ENCODE results near the gene AKT2. TPM values are rescaled to one million over a fixed set of nuclear protein-coding genes. Genes with fewer than 3 reads are reported as not detected.
"Not testable (repeated sequence)": the region's sequence is repeated elsewhere in the genome, so short reads cannot be mapped to it uniquely, and the experiment has no call there.

AKT2 gene
- total and polyA plus RNA-seq, 8 donors: 49.2 to 79.3 (median 55.4) TPM

DNA sequence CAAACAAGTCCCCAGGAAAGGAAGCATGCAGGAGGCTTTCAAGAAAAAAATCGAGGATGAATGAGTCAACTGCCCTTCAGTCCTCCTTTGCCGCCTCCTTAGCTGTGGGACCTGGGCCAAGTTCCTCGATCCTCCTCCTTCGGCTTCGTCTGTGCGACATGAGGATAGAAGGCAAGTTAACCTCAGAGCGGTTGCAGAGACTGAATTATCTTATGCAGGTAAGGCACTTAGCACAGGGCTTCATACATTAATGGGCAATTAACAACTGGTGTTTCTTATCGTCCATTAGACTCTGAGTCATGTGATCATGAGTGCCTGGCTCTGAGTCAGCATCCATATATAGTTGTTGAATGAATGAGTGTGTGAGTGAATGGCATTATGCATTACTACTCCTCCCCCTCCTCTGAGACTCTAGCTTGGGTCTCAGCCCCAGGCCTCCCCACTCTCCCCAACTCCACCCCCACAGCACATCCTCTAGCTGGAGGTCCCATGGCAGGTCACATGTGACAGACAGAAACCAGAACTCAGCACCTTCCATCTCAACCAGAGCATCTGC, 65.3 kb downstream of the AKT2 start:
- TF ChIP-seq, protein P1, sequence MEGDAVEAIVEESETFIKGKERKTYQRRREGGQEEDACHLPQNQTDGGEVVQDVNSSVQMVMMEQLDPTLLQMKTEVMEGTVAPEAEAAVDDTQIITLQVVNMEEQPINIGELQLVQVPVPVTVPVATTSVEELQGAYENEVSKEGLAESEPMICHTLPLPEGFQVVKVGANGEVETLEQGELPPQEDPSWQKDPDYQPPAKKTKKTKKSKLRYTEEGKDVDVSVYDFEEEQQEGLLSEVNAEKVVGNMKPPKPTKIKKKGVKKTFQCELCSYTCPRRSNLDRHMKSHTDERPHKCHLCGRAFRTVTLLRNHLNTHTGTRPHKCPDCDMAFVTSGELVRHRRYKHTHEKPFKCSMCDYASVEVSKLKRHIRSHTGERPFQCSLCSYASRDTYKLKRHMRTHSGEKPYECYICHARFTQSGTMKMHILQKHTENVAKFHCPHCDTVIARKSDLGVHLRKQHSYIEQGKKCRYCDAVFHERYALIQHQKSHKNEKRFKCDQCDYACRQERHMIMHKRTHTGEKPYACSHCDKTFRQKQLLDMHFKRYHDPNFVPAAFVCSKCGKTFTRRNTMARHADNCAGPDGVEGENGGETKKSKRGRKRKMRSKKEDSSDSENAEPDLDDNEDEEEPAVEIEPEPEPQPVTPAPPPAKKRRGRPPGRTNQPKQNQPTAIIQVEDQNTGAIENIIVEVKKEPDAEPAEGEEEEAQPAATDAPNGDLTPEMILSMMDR (IDR thresholded peaks at IDR 0.05): no peak
- Histone ChIP-seq H3K9me3 (no peaks in the 10 kb centered on the region), H3K27me3 (peaks cover 0 to 11% (median 2%) of the 10 kb centered on the region in 4 donors), H3K36me3 (no peaks in the 10 kb centered on the region), H3K4me3 (no peak overlapping the region), H3K4me1 (no peaks in the 10 kb centered on the region), H3K27ac (no peak overlapping the region)
- no peak for DNase-seq
- FAIRE-seq: no peak
- ATAC-seq: peak in 1 of 4 donors; percentile 5
- 40% methylated on average over 8 of the region's 8 CpGs for WGBS, 2 donors
- intact Hi-C loops (cut with DNase I): loop anchor here in 1 of 3 donors (5.0 kb wide), 1 partner anchor 77 kb away; no protein-coding TSS in a partner anchor

DNA sequence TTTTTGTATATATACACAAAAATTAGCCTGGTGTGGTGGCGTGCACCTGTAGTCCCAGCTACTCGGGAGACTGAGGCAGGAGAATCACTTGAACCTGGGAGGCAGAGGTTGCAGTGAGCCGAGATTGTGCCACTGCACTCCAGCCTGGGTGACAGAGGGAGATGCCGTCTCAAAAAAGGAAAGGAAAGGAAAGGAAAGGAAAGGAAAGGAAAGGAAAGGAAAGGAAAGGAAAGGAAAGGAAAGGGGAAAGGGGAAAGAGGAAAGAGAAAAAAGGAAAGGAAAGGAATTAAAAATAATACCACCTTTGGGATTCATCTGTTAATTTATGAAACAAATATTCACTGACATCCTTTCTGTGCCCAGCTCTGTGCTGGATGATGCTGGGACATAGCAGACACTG, 66.1 kb downstream of the AKT2 start:
- H3K27me3 ChIP-seq: peaks cover 0 to 11% (median 2%) of the 10 kb centered on the region in 4 donors
- H3K27ac ChIP-seq; H3K36me3 ChIP-seq; FAIRE-seq; H3K4me3 ChIP-seq; ATAC-seq; intact Hi-C loops (cut with DNase I); H3K9me3 ChIP-seq; DNase-seq; H3K4me1 ChIP-seq: not testable (repeated sequence)
- 73 to 78% methylated on average over 4 of the region's 4 CpGs for WGBS, 2 donors

DNA sequence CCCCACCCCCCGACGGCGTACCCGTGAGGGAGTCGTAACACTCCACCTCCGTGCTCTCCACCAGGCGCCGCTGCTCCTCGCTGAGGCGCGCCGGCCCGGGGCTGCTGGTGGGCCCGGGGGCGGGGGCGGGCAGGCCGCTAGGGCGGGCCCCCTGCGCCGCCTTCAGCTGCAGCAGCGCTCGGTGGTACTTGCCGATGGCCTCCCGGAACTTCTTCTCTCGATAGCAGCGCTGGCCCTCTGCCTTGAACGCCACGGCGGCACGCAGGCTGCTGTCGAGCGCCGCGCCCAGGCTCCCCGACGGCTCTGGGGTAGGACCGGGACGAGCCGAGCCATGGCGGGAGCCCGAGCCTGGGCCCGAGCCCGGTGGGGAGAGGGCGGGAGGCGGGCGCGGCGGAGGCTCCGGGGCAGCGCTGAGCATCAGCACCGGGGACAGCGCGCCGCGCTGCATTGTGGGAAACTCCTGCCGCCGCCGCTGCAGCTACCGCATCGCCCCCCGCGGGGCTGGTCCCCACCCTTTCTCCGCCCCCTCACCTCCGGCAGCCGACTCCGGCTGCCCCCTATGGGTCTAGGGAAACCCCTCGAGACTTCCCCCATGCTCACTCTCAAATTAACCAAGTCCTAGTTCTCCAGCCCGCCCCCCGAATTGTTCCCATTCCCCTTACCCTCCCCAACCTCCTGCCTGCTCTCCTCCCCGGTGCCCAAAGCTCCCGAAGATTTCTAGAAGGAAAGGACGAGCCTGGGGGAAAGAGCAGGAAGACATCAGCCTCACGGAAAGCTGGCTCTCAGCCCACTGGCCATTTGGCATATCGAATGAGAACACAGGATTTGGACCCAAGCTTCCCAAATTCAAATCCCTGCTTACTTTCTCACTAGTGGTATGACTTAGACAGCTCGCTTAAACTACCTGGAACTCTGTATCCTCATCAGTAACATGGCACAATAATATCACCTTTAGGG, 66.9 kb downstream of the AKT2 start, which contains the start of gene TTC9B:
Gene TTC9B, minus strand, starts transcription at position 451 of the 957 bp plus-strand sequence. Its CDS starts 3 bp downstream, at position 448.
- Histone ChIP-seq H3K4me3 (peak within 1 kb of the TSS in 1 of 4 donors; percentile 8), H3K27ac (no peak within 1 kb of the TSS), H3K27me3 (peaks cover 0 to 11% (median 2%) of the 10 kb centered on the region in 4 donors), H3K9me3 (no peaks in the 10 kb centered on the region), H3K4me1 (no peaks in the 10 kb centered on the region), H3K36me3 (no peaks in the 10 kb centered on the region)
- FAIRE-seq: no peak
- intact Hi-C loops (cut with DNase I): no loop called here
- 4 to 5% methylated on average over 41 to 75 of the region's 75 CpGs for WGBS, 2 donors
- TF ChIP-seq, protein P1 (IDR thresholded peaks at IDR 0.05): no peak
- peak in 1 of 4 donors; percentile 11 for ATAC-seq
- DNase-seq: peak in 2 of 6 donors; percentile 61 to 75

DNA sequence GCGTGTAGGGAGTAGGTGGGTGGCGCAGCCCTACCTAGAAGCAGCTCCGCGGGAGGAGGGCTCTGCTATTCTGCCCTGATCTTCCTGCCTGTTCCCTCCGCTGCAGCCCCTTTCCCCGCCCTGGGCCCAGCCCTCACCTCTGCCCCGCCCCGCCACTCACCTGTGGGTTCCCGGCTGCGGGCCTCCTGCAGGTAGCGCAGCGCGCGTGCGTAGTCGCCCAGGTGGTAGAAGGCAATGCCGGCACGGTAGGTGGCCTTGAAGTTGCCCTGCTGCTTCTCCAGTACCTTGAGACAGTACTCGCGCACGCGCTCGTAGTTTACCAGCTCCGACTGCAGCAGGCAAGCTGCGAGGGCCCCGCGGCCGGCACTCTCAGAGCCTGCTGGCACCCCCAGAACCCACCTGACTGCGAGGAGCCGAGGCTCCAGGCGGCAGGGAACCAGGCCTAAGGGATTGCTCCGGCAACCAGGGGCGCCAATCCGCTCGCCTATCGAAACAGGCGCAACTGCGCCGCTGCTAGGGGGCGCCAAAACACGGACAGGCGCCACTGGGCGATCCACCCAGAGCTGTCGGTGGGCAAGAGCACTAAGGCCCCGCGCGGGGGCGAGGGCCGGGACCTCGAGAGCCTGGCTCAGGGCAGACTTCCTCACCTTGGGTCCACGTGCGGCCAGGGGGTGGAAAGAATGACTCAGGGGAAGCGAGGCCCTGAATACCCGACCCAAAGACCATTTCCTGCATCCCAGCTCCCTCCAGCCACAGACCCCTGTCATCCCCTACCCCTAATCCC, 67.9 kb downstream of the AKT2 start:
- intact Hi-C loops (cut with DNase I): no loop called here

More for the DNA sequence above, 67.9 kb downstream of the AKT2 start:
- Histone ChIP-seq H3K27me3 (peaks cover 0 to 11% (median 2%) of the 10 kb centered on the region in 4 donors), H3K9me3 (no peaks in the 10 kb centered on the region), H3K27ac (no peak overlapping the region), H3K4me3 (peak overlapping the region in 1 of 4 donors; percentile 8), H3K36me3 (no peaks in the 10 kb centered on the region), H3K4me1 (no peaks in the 10 kb centered on the region)
- TF ChIP-seq, protein P1 (IDR thresholded peaks at IDR 0.05): no peak
- ATAC-seq (peak; percentile 69 to 88 (median 80)), FAIRE-seq (no peak), DNase-seq (peak; percentile 73 to 93 (median 79))
- WGBS, 2 donors: 5 to 7% methylated on average over 50 to 54 of the region's 54 CpGs
